Prostate gland (tissue), 2 donors: ENCODE results near the gene PDE6B.

Experiments
- POLR2A ChIP-seq: fragments of 450-650 bp; IDR thresholded peaks from one replicate; pipeline ENCODE4 v1.6.1; 2016; ENCODE audit warnings: antibody characterized with exemption, mild to moderate bottlenecking
- TF ChIP-seq, protein P1 (sequence below), 4 experiments: fragments of 200-600 bp in 2 of 4; fragments of 450-650 bp in 2 of 4; sonication (generic) in 2 of 4; IDR thresholded peaks; 1 replicate in 3 of 4; 2 replicates in 1 of 4; pipeline ENCODE4 v1.5.1; 2016 to 2019; ENCODE audit warnings: antibody characterized with exemption in 4 of 4, mild to moderate bottlenecking in 2 of 4, moderate library complexity in 2 of 4

DNA sequence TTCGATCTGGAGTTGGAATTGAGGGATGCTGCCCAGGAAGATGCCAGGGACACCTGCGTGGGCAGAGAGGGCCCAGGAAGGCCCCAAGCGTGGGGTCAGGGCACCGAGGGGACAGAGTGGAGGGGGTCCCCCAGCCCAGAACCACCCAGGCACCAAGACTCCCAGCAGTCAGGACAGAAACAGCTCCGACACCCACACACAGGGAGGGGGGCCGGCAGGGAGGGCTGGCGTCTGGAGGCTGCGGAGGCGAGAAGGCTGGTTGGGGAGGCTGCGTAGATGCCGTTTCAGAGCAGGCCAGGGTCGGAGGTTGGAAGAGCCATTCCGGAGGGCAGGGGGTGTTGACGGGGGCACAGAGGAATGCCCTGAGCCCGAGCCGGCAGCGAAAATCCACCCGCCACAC lies 25.1 kb downstream of the PDE6B start:
- TF ChIP-seq, protein P1, sequence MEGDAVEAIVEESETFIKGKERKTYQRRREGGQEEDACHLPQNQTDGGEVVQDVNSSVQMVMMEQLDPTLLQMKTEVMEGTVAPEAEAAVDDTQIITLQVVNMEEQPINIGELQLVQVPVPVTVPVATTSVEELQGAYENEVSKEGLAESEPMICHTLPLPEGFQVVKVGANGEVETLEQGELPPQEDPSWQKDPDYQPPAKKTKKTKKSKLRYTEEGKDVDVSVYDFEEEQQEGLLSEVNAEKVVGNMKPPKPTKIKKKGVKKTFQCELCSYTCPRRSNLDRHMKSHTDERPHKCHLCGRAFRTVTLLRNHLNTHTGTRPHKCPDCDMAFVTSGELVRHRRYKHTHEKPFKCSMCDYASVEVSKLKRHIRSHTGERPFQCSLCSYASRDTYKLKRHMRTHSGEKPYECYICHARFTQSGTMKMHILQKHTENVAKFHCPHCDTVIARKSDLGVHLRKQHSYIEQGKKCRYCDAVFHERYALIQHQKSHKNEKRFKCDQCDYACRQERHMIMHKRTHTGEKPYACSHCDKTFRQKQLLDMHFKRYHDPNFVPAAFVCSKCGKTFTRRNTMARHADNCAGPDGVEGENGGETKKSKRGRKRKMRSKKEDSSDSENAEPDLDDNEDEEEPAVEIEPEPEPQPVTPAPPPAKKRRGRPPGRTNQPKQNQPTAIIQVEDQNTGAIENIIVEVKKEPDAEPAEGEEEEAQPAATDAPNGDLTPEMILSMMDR (IDR thresholded peaks at IDR 0.05) = no peak
- TF ChIP-seq POLR2A = no peak
